K562 (cell line): ENCODE data around the gene INTS1. TPM values are rescaled to one million over a fixed set of nuclear protein-coding genes. Genes with fewer than 3 reads are reported as not detected.

ENCODE experiments used
- ATF1 ChIP-seq, 2 experiments: fragments of 450-650 bp in 1 of 2; IDR thresholded peaks; 2 replicates each; pipeline ENCODE4 v1.6.1; 2016; ENCODE audit warnings: missing compliant biosample characterization in 1 of 2, missing genetic modification characterization in 1 of 2
- BRD9 ChIP-seq: fragments of 450-650 bp; IDR thresholded peaks from 2 replicates; pipeline ENCODE4 v1.6.1; 2018; ENCODE audit warnings: low read depth; ENCODE audit not compliant: partially characterized antibody
- FOXM1 ChIP-seq, 2 experiments: fragments of 450-650 bp in 1 of 2; sonication (generic) in 1 of 2; formaldehyde crosslinking in 1 of 2; IDR thresholded peaks; 2 replicates each; pipeline versions ENCODE4 v1.6.1 to v1.9.0; 2017 to 2022; ENCODE audit warnings: low read depth in 2 of 2, mild to moderate bottlenecking in 2 of 2, missing genetic modification reagents in 1 of 2, moderate library complexity in 1 of 2
- HBP1 ChIP-seq: fragments of 450-650 bp; formaldehyde crosslinking; IDR thresholded peaks from 2 replicates; pipeline ENCODE4 v1.4.0; 2022; ENCODE audit warnings: missing genetic modification characterization
- HMGXB4 ChIP-seq: sonication (generic); formaldehyde crosslinking; IDR thresholded peaks from 2 replicates; pipeline ENCODE4 v1.8.1; 2023; ENCODE audit warnings: mild to moderate bottlenecking, missing genetic modification reagents
- IRF9 ChIP-seq: fragments of 450-650 bp; IDR thresholded peaks from 2 replicates; pipeline ENCODE4 v1.6.1; 2016; ENCODE audit warnings: missing biosample characterization, missing genetic modification characterization
- MECOM ChIP-seq: fragments of 250-450 bp; sonication (Bioruptor Pico); IDR thresholded peaks from 2 replicates; pipeline ENCODE4 v1.8.0; 2022; ENCODE audit warnings: inconsistent platforms
- MYBL2 ChIP-seq, 2 experiments: fragments of 450-650 bp in 1 of 2; sonication (generic) in 1 of 2; formaldehyde crosslinking in 1 of 2; IDR thresholded peaks; 2 replicates each; pipeline versions ENCODE4 v1.6.1 to v1.8.1; 2017 to 2022; ENCODE audit warnings: borderline replicate concordance in 1 of 2, inconsistent platforms in 1 of 2, low read depth in 1 of 2, mild to moderate bottlenecking in 1 of 2, missing genetic modification reagents in 1 of 2, moderate library complexity in 1 of 2
- PHTF2 ChIP-seq: fragments of 250-450 bp; sonication (Bioruptor Pico); IDR thresholded peaks from 2 replicates; pipeline ENCODE4 v1.5.0; 2021; ENCODE audit warnings: mild to moderate bottlenecking
- RCOR1 ChIP-seq, 2 experiments: IDR thresholded peaks; 2 replicates each; pipeline ENCODE4 v1.6.1; 2012; ENCODE audit warnings: low read depth in 2 of 2, low read length in 2 of 2, borderline replicate concordance in 1 of 2, improper control_type of control experiment in 1 of 2
- SMARCE1 ChIP-seq: fragments of 450-650 bp; IDR thresholded peaks from 2 replicates; pipeline ENCODE4 v1.7.1; 2016; ENCODE audit warnings: mild to moderate bottlenecking
- TRIM28 ChIP-seq: fragments of 450-650 bp; IDR thresholded peaks from 2 replicates; pipeline ENCODE4 v1.6.1; 2017
- ZNF175 ChIP-seq: fragments of 200-800 bp; sonication (Bioruptor generic); IDR thresholded peaks from 2 replicates; pipeline ENCODE4 v1.6.1; 2016; ENCODE audit warnings: low read depth, mild to moderate bottlenecking, missing genetic modification characterization, missing compliant biosample characterization
- ZNF324 ChIP-seq: fragments of 250-450 bp; sonication (Bioruptor Pico); IDR thresholded peaks from 2 replicates; pipeline ENCODE4 v1.4.0; 2020; ENCODE audit warnings: mild to moderate bottlenecking
- ZNF449 ChIP-seq: fragments of 250-450 bp; sonication (Bioruptor Pico); IDR thresholded peaks from 2 replicates; pipeline ENCODE4 v1.8.0; 2022; ENCODE audit warnings: moderate library complexity, mild to moderate bottlenecking, inconsistent platforms
- ZNF57 ChIP-seq: fragments of 450-650 bp; formaldehyde crosslinking; IDR thresholded peaks from 2 replicates; pipeline ENCODE4 v1.4.0; 2020; ENCODE audit warnings: mild to moderate bottlenecking, moderate library complexity
- polyA plus RNA-seq, 8 experiments: library from polyadenylated mRNA; depleted of rRNA in 4 of 8; stranded (reverse) in 5 of 8; unstranded in 3 of 8; fragments of >200 nt; fragmentation: Nextera tagmentation in 2 of 8; fragmentation: Illumina TruSeq in 1 of 8; extraction: Ambion mirVana in 2 of 8; extraction: Trizol in 1 of 8; gene quantifications; 2 replicates each; pipeline versions ENCODE4 v1.2.1 to v1.2.3, GENCODE V29; 2011 to 2014; ENCODE audit warnings: inconsistent platforms in 1 of 8, missing spikeins in 1 of 8
- total RNA-seq, 7 experiments: library from RNA; depleted of rRNA in 6 of 7; stranded (reverse); fragments of >200 nt in 6 of 7; fragmentation: Illumina TruSeq in 2 of 7; extraction: Trizol in 2 of 7; gene quantifications; 2 replicates each; pipeline versions ENCODE4 v1.2.1 to v1.2.3, GENCODE V29; 2011 to 2021; ENCODE audit warnings: low replicate concordance in 1 of 7
- TF ChIP-seq, protein P1 (sequence below): fragments of 450-650 bp; IDR thresholded peaks from 2 replicates; pipeline ENCODE4 v1.6.1; 2018; ENCODE audit warnings: mild to moderate bottlenecking, low read depth; ENCODE audit not compliant: partially characterized antibody
- TF ChIP-seq, protein P2 (sequence below): sonication (generic); IDR thresholded peaks from 2 replicates; pipeline ENCODE4 v1.6.1; 2016

INTS1 gene
- total and polyA plus RNA-seq, 9 of the 15 experiments (the other 6 are each of a cell fraction or from before 2014, with no cell fraction given): 0.34 to 119 (median 18.5) TPM

- TF ChIP-seq RCOR1 (IDR thresholded peaks at IDR 0.05; ENCODE audit: borderline replicate concordance in 1 of 2, low read depth in 2 of 2, low read length in 2 of 2) (peak in 1 of 2 experiments; percentile 8; a peak in 1 of 4 replicates), IRF9 (tag) (no peak), BRD9 (no peak), MECOM (no peak), SMARCE1 (0 out of 2 replicates have a peak, but pooled peaks have one; percentile 38), MYBL2 (IDR thresholded peaks at IDR 0.05; ENCODE audit: low read depth) (no peak), MYBL2 (CRISPR knock-in tag; IDR thresholded peaks at IDR 0.05; ENCODE audit: borderline replicate concordance) (no peak), ZNF324 (CRISPR knock-in tag) (no peak), FOXM1 (IDR thresholded peaks at IDR 0.05; ENCODE audit: low read depth) (no peak), FOXM1 (CRISPR knock-in tag; IDR thresholded peaks at IDR 0.05; ENCODE audit: low read depth) (no peak), ZNF175 (no peak), ZNF449 (CRISPR knock-in tag) (no peak), HMGXB4 (no peak), ATF1 (CRISPR knock-in tag; IDR thresholded peaks at IDR 0.05) (no peak), ATF1 (tag; IDR thresholded peaks at IDR 0.05) (peak; percentile 34; the same call in 1 of the 2 replicates), ZNF57 (CRISPR knock-in tag) (no peak), HBP1 (CRISPR knock-in tag) (no peak), TRIM28 (no peak), PHTF2 (CRISPR knock-in tag) (no peak)
- TF ChIP-seq, protein P1, sequence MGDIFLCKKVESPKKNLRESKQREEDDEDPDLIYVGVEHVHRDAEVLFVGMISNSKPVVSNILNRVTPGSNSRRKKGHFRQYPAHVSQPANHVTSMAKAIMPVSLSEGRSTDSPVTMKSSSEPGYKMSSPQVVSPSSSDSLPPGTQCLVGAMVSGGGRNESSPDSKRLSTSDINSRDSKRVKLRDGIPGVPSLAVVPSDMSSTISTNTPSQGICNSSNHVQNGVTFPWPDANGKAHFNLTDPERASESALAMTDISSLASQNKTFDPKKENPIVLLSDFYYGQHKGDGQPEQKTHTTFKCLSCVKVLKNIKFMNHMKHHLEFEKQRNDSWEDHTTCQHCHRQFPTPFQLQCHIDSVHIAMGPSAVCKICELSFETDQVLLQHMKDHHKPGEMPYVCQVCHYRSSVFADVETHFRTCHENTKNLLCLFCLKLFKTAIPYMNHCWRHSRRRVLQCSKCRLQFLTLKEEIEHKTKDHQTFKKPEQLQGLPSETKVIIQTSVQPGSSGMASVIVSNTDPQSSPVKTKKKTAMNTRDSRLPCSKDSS: no peak
- TF ChIP-seq, protein P2, sequence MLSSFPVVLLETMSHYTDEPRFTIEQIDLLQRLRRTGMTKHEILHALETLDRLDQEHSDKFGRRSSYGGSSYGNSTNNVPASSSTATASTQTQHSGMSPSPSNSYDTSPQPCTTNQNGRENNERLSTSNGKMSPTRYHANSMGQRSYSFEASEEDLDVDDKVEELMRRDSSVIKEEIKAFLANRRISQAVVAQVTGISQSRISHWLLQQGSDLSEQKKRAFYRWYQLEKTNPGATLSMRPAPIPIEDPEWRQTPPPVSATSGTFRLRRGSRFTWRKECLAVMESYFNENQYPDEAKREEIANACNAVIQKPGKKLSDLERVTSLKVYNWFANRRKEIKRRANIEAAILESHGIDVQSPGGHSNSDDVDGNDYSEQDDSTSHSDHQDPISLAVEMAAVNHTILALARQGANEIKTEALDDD: no peak
Measured at GRCh38 chr7:1432411-1433082, 71.6 kb downstream of the INTS1 start (continued).
